GM19452 (cell line): ENCODE results near the gene ANKRD11.
"Not testable (repeated sequence)": the region's sequence is repeated elsewhere in the genome, so short reads cannot be mapped to it uniquely, and the experiment has no call there.

Experiments used
- ATAC-seq: cut with Tn5 transposase; IDR thresholded peaks from one replicate; pipeline ENCODE4 v1.9.1; 2021; ENCODE audit not compliant: unreplicated experiment

Gene ANKRD11

GRCh38 chr16:89253548-89254287, 236.6 kb downstream of the ANKRD11 start:
- ATAC-seq = no peak

GRCh38 chr16:89248196-89248982, 242.0 kb downstream of the ANKRD11 start:
- ATAC-seq = no peak

GRCh38 chr16:89247734-89248075, 242.7 kb downstream of the ANKRD11 start:
- ATAC-seq = not testable (repeated sequence)

- ATAC-seq = peak; percentile 80
Observed at GRCh38 chr16:89246903-89247733, 243.2 kb downstream of the ANKRD11 start.

GRCh38 chr16:89246383-89246902, 243.9 kb downstream of the ANKRD11 start:
- no peak for ATAC-seq

GRCh38 chr16:89244754-89245153, 245.6 kb downstream of the ANKRD11 start:
- no peak for ATAC-seq

- not testable (repeated sequence) for ATAC-seq
Observed at GRCh38 chr16:89244264-89244663, 246.1 kb downstream of the ANKRD11 start.

- ATAC-seq = no peak
Observed at GRCh38 chr16:89243664-89244063, 246.7 kb downstream of the ANKRD11 start.

- no peak for ATAC-seq
Observed at GRCh38 chr16:89242795-89243200, 247.6 kb downstream of the ANKRD11 start.

GRCh38 chr16:89241187-89242007, 249.0 kb downstream of the ANKRD11 start:
- ATAC-seq = peak; percentile 59

- no peak for ATAC-seq
Observed at GRCh38 chr16:89237733-89238132, 252.6 kb downstream of the ANKRD11 start.

- ATAC-seq = no peak
Observed at GRCh38 chr16:89233678-89234490, 256.5 kb downstream of the ANKRD11 start.

GRCh38 chr16:89232107-89232506, 258.3 kb downstream of the ANKRD11 start:
- ATAC-seq = no peak

GRCh38 chr16:89230255-89230654, 260.1 kb downstream of the ANKRD11 start:
- ATAC-seq = no peak

- no peak for ATAC-seq
Observed at GRCh38 chr16:89224665-89225064, 265.7 kb downstream of the ANKRD11 start.

GRCh38 chr16:89222931-89223330, 267.4 kb downstream of the ANKRD11 start:
- ATAC-seq = no peak

GRCh38 chr16:89221604-89222003, 268.8 kb downstream of the ANKRD11 start:
- no peak for ATAC-seq

GRCh38 chr16:89219365-89219764, 271.0 kb downstream of the ANKRD11 start:
- no peak for ATAC-seq
